HG03095 (cell line): ENCODE data around the gene CFAP221.
A peak's percentile ranks its signal among the peaks of the same experiment; 100 is the strongest.

Experiments
- ATAC-seq: cut with Tn5 transposase; IDR thresholded peaks from one replicate; pipeline ENCODE4 v1.9.1; 2021; ENCODE audit warnings: moderate library complexity; ENCODE audit not compliant: unreplicated experiment

Gene CFAP221

DNA sequence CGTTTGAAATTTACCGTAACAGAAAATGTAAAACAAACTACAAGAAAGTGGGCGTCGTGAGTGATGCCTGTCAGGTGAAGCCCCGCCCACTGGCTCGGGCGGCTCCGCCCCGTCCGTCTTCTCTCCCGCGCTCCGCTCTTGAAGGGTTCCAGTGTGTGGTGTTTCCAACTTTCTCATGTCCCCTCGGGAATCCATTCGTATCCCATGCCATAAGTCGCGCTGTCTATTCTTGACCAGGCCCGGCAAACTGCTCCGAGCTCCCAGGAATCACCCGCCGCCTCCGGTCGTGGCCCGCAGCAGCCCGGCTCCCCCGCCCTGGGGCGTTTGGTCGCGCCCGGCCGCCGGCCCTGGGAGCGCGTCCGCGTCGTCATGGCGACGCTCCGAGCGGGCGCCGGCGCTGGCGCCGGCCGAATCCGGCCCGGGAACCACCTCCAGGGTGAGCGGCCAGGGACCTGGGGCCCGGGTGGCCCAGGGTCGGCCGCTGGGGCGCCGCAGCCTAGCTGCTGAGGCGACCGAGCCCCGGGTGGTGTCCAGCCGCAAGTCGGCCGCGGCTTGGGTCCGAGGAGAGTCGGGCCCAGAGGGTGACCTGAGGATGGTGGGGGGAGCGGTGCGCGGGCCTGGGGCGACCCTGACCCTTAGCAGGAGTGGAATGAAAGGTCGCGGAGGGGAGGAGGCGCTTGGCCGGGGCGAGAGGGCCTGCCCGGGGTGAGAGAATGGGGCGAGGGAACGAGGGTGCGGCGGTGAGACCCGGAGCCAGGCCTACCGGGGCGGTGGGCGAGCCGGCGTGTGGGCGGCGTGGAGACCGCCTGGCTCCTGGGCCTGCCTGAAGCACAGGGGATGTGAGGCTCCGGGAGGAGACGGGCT lies at the start of gene CFAP221:
Gene CFAP221, plus strand, starts transcription at position 375 of the 864 bp plus-strand sequence. CDS start 1,683 bp downstream, outside the sequence.
- ATAC-seq: no peak

DNA sequence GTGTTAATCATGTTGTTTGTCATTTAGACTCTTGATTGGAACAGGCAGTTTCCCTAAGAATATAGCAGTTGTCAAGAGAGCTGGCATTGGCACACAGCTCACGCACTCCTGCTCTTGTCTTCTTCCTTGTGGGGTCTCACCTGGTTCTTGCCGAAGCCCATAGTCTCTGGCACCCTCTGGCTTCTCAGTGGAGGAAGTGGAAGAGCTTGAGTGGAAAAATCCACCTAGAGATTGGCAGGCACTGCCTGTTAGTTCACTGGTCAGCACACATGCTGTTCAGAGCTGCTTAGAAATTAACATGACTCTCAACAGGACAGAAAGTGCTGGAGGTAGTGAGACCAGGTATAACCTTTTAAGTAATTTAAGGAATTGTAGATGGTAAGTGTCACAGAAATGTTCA lies 48.3 kb upstream of the CFAP221 start:
- ATAC-seq: no peak

GRCh38 chr2:119496682-119497081 lies 47.6 kb upstream of the CFAP221 start:
- ATAC-seq: no peak

- no peak for ATAC-seq
Measured at GRCh38 chr2:119508756-119509155, 35.5 kb upstream of the CFAP221 start.

DNA sequence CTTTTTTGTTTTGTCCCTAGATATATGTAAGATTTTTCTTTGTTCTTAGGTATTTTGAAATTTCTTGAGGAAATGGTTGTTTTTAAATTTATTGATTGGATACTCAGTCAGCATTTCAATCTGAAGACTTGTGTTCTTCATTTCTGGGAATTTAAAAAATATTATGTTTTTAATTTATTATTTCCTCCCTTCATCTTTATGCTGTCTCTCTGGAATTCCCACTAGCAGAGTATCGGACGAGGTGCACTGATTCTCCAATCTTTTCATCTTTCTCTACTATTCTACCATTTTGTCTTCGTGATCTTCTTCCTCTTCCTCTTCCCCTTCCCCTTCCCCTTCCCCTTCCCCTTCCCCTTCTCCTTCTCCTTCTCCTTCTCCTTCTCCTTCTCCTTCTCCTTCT lies 32.3 kb upstream of the CFAP221 start:
- no peak for ATAC-seq

GRCh38 chr2:119512946-119513345 lies 31.3 kb upstream of the CFAP221 start:
- no peak for ATAC-seq

DNA sequence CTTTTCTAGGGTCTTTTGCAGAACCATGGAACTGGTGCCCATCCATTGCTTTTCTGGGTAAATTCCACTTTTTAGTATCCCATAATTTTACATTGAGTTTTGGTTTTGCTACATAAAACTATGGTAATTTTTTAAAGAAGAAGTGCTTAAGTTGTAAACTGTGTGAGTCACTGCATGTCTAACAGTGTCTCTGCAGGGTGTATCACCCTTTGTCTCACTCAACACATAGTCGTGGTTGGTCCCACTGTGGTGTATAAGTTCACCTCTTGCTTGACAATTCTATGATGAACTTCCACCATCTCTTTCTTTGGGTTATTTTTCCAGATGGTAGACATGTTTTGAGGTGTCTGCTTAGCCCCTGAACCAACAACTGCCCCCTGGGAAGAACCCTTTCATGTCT lies 30.4 kb upstream of the CFAP221 start:
- no peak for ATAC-seq

GRCh38 chr2:119516121-119516520 lies 28.1 kb upstream of the CFAP221 start:
- ATAC-seq: no peak

GRCh38 chr2:119517433-119517832 lies 26.8 kb upstream of the CFAP221 start:
- peak; percentile 93 for ATAC-seq

GRCh38 chr2:119518401-119519056 lies 25.7 kb upstream of the CFAP221 start:
- ATAC-seq: no peak

DNA sequence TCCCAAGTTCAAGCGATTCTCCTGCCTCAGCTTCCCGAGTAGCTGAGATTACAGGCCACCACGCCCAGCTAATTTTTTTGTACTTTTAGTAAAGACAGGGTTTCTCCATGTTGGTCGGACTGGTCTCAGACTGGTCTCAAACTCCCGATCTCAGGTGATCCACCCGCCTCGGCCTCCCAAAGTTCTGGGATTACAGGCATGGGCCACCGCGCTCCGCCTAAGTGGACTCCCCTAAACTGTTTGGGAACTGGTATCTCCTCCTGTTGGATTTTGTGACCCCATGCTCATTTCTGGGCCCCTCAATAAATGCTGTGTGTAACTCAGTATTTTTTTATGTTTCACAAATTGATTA lies 25.2 kb upstream of the CFAP221 start:
- no peak for ATAC-seq

- ATAC-seq: no peak
Measured at GRCh38 chr2:119520696-119521432, 23.4 kb upstream of the CFAP221 start.

DNA sequence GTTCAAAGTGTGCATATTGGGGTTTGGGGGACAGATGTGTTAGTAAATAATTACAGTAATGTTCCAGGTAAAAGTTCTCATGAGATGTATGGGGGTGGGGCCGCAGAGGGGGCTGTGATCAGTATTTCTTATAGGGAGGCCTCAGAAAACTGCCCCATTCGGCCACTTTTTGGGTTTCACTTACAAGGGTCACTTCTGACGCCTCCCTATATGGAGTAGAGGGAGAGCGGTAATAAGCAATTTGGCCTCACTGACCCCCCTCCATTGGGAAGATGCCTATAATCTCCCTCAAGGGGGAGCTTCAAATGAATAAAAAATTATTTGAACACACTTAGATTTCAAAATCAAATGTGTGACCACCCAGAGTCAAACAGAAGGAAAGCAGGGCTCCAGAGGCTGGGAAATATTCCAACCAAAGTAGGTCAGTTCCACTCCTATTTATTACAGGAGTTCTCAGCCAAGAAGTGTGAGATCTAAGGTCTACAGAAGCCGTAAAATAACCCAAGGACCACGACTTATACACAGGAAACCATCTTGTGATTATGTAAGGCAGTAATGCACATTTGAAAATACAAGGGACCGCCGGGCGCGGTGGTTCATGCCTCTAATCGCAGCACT lies 22.7 kb upstream of the CFAP221 start:
- no peak for ATAC-seq

- no peak for ATAC-seq
Measured at GRCh38 chr2:119522671-119523070, 21.6 kb upstream of the CFAP221 start.

DNA sequence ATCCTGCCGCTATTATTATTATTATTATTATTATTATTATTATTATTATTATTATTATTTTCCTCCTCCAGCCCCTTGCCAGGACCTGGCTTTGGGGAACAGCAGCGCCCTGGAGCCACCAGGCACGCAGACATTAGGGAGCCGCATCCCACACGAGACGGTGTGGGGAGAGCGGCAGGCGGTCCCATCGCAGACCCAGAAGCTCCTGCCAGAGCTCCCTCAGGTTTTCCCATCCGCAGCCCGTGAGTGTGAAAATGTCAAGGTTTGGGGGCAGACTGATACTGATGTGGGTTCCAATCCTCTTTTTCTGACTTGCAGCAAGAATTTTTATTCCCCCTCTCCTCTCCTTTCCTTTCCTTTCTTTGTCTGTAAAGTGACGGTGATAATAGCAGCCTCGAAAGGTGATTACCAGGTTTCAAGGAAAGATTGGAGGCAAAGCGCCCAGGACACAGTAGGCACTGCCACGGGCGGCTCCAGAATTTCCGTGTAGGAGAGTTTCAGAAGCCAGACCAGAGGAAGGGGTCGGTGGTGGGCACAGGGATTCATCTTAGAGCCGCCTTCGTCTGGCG lies 20.8 kb upstream of the CFAP221 start:
- ATAC-seq: no peak

DNA sequence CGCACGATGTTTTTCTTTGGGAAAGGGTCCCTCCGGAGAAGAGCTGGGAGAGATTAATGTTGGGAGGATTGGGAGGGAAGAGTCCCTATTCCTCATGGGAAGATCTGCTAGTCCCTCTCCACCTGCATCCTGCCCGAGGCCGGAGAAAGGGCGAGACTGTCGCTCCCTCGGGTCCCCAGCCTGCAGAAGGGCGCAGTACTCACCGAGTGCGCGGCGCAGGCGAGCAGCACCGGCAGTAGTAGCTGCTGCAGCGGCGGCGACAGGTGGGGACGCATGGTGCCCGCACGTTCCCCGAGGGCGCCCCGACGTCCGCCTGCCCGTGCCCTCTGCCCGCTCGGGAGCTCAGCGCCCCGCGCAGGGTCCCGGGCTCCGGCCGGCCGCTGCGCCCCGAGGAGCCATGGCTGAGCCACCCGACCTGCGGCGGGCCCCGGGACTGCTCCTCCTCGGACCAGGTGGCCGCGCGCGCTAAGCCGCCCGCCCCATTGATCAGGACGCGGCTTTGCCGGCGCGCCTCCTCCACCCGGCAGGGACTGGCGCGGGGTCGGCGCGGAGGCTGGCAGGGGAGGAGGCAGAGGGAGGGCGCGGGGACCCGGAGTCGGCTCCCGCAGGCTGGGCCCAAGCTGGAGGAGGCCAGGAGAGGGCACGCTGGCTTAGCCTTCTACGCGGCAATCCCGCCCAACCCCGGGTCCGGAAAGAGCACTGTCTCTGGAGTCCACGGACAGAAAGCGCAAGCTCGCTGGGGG lies 20.1 kb upstream of the CFAP221 start, which contains the start of gene SCTR:
Gene SCTR, minus strand, starts transcription at position 532 of the 743 bp plus-strand sequence. Its CDS starts 257 bp downstream, at position 275.
- ATAC-seq: no peak

DNA sequence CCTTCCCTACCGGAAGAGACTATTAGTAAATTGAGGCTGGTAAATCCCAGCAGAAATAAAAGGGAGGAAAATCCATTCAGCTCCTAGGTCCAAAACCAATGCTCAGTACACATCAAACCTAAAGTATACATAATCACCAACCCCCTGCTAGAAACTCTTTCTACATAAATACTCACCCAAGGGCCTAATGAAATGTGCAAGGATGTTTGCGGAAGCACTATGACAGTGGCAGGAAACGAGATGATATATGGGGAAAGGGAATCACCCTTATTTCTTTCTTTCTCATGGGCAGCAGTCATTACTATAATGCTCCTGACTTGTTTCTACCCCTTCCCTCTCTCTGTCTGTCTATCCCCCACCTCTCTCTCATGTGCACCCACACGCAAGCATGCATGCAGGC lies 18.6 kb upstream of the CFAP221 start:
- ATAC-seq: no peak

- ATAC-seq: no peak
Measured at GRCh38 chr2:119527999-119528398, 16.2 kb upstream of the CFAP221 start.

DNA sequence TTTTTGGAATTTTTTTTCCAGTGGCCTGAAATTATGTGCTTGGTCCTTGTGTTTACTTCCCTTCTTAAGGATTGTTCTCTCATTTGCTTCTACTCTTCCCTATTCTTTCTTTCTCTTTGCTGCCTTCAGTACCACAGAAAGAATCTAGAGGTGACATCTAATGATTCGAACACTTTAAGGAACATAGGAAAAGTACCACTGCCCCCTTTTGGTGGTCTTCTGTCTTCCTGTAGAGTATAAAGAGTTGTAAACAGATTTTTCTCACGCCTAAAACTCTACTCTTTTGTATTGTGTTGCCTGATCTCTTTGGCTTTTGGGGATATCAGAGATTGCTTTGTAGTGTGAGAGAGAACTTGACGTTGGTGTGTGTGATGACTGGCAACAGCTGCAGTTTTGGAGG lies 13.0 kb upstream of the CFAP221 start:
- no peak for ATAC-seq

DNA sequence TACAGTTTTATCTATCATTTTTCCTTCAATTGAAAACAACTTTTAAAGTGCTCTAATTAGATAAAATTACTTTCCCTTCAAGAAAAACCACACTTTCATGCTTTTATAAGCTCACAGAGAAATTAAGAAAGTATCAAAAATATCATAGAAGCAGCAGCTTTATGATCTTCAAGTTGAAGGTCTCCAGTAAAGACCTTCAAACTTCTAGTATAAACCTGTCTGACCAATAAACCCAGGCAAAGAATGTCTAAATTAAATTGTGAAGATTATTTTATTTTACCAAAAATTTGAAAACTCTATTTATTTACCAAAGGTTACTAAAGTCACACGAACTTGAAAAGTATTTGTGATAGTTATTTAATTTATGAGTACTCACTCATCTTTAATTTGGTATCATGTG lies 10.7 kb upstream of the CFAP221 start:
- no peak for ATAC-seq
